Esophagus muscularis mucosa (tissue), 4 donors: ENCODE measurements around the gene PPP2R3B. TPM values are rescaled to one million over a fixed set of nuclear protein-coding genes. Genes with fewer than 3 reads are reported as not detected.

Experiments used
- DNase-seq: peaks from one replicate; pipeline ENCODE4 v3.0.0-alpha.2; 2017; ENCODE audit errors: extremely low spot score
- H3K27ac ChIP-seq, 4 donors: fragments of 200-600 bp; sonication (generic); replicated peaks in 1 of 4; 1 replicate in 3 of 4; 2 replicates in 1 of 4; pipeline ENCODE4 v1.5.1; 2016 to 2019; ENCODE audit warnings: mild to moderate bottlenecking in 1 of 4
- H3K27me3 ChIP-seq, 4 donors: fragments of 200-600 bp; sonication (generic); one replicate each; pipeline versions ENCODE4 v1.5.1 to v1.6.0; 2016 to 2019
- H3K36me3 ChIP-seq, 4 donors: fragments of 200-600 bp; sonication (generic); one replicate each; pipeline ENCODE4 v1.5.1; 2016 to 2019
- H3K4me1 ChIP-seq, 4 donors: fragments of 200-600 bp; sonication (generic); one replicate each; pipeline ENCODE4 v1.5.1; 2016 to 2019
- H3K4me3 ChIP-seq, 4 donors: fragments of 200-600 bp; sonication (generic); 1 replicate in 2 of 4; 2 replicates in 2 of 4; pipeline ENCODE4 v1.5.1; 2016 to 2019; ENCODE audit warnings: mild to moderate bottlenecking in 4 of 4, moderate library complexity in 1 of 4
- H3K9me3 ChIP-seq, 4 donors: fragments of 200-600 bp; sonication (generic); 1 replicate in 3 of 4; 2 replicates in 1 of 4; pipeline ENCODE4 v1.5.1; 2016 to 2019
- CTCF ChIP-seq, 3 experiments: fragments of 200-600 bp in 2 of 3; fragments of 450-650 bp in 1 of 3; sonication (generic) in 2 of 3; IDR thresholded peaks; one replicate each; pipeline ENCODE4 v1.5.1; 2017 to 2019; ENCODE audit warnings: antibody characterized with exemption in 3 of 3, mild to moderate bottlenecking in 2 of 3, moderate library complexity in 1 of 3
- EP300 ChIP-seq: sonication (generic); formaldehyde crosslinking; IDR thresholded peaks from one replicate; pipeline ENCODE4 v1.6.1; 2017; ENCODE audit warnings: antibody characterized with exemption
- POLR2A ChIP-seq: fragments of 450-650 bp; IDR thresholded peaks from one replicate; pipeline ENCODE4 v1.6.1; 2017; ENCODE audit warnings: antibody characterized with exemption, moderate library complexity, mild to moderate bottlenecking, low read depth
- POLR2AphosphoS5 ChIP-seq, 2 donors: sonication (generic); formaldehyde crosslinking; IDR thresholded peaks; one replicate each; pipeline ENCODE4 v1.6.1; 2017; ENCODE audit warnings: antibody characterized with exemption in 2 of 2
- WGBS: methylation state at CpG from one replicate; pipeline ENCODE4 v1.1.5; 2018; 5-methylcytosine and 5-hydroxymethylcytosine counted together
- intact Hi-C: fragments of 100-400 bp; cut with DNase I; formaldehyde crosslinking; loops from one replicate; pipeline ENCODE4 v1.15.1; 2023
- total RNA-seq, 4 donors: library from RNA; depleted of rRNA; stranded (reverse); fragments of >200 nt; gene quantifications; one replicate each; pipeline versions ENCODE4 v1.1.0 to v1.2.1, GENCODE V29; 2016

The PPP2R3B gene
- total RNA-seq, 4 donors from 2014 or later, result 4.0 to 8.3 (median 5.4) TPM

DNA sequence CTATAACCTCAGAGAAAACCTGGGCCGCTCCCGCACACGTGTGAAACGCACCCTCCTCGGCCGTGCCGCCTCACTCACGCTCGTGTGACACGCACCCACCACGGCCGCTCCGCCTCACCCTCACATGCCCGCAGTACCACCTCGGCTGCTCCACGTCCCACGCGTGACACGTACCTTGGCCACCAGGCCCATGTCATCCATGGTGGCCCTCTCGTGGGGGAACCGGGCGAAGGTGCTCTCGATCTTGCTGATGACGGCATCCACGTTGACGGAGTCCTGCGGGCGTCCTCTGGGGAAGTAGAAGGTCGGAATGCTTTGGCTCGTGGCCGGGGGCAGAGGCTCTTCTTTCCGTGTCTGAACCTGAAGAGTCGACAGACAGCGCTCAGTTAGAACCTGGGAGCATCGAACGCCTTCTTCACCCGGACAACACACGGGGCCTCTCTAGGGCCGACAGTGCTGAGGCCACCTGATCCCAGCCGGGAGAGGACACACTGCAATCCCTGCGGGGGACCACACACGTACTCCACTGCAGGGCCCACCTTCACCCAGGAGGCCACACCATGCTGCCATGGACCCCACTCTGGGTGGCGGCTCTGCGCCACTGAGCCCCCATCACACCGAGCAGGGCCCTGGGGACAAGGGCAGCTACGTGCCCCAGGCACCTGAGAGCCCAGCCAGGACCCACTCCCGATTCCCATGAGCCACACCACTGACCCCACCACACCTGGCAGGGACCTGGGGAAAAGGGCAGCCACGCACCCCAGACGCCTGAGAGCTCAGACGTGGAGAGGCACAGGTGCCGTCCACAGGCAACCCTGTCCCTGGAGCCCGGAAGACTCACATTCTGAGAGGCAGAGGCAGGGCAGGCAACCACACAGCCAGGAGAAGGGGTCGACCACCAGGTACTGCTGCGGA is 25.2 kb downstream of the PPP2R3B start:
- Histone ChIP-seq H3K4me1 (no peaks in the 10 kb centered on the region), H3K4me3 (no peak overlapping the region), H3K27ac (no peak overlapping the region), H3K36me3 (peaks cover 0 to 45% (median 27%) of the 10 kb centered on the region in 4 donors), H3K27me3 (no peaks in the 10 kb centered on the region), H3K9me3 (peaks cover 0 to 28% (median 12%) of the 10 kb centered on the region in 4 donors)
- intact Hi-C loops, result no loop called here
- no peak for DNase-seq
- 98% methylated on average over 48 of the region's 54 CpGs for WGBS
- no peak for TF ChIP-seq CTCF (IDR thresholded peaks at IDR 0.05)
- TF ChIP-seq POLR2A, result no peak
- no peak for TF ChIP-seq EP300
- no peak for TF ChIP-seq POLR2AphosphoS5 (IDR thresholded peaks at IDR 0.05)

- H3K4me3 ChIP-seq, result no peak overlapping the region
- peaks cover 0 to 45% (median 27%) of the 10 kb centered on the region in 4 donors for H3K36me3 ChIP-seq
- TF ChIP-seq POLR2A, result no peak
- TF ChIP-seq POLR2AphosphoS5 (IDR thresholded peaks at IDR 0.05), result no peak
- TF ChIP-seq CTCF (IDR thresholded peaks at IDR 0.05), result no peak
- no peak for TF ChIP-seq EP300
- H3K9me3 ChIP-seq, result peaks cover 0 to 28% (median 12%) of the 10 kb centered on the region in 4 donors
- no peak for DNase-seq
- WGBS, result 98% methylated on average over 26 of the region's 26 CpGs
- intact Hi-C loops, result no loop called here
- no peaks in the 10 kb centered on the region for H3K4me1 ChIP-seq
- no peaks in the 10 kb centered on the region for H3K27me3 ChIP-seq
- no peak overlapping the region for H3K27ac ChIP-seq
Measured at GRCh38 chrX:360496-361150, 26.1 kb downstream of the PPP2R3B start.

DNA sequence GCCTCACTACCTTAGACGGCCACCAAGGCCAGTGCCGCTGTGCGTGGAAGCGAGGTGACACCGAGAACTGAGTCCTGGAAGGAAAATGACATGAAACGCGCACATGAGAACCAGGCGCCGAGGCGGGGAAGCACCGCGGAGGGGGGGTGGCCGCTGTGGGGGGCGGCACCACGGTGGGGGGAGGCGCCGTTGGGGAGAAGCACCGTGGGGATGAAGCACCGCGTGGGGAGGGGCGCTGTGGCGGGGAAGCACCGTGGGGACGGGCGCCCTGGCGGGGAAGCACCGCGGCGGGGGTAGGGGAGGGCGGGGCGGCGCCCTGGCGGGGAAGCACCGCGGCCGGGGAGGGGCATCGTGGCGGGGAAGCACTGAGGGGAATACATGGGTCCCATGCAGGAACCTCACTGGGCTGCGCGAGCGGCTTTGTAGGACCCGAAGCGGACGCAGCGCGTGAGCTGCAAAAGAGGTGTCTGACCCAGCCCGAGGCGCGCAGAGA is 28.0 kb downstream of the PPP2R3B start:
- H3K4me1 ChIP-seq, result no peaks in the 10 kb centered on the region
- peaks cover 0 to 40% (median 27%) of the 10 kb centered on the region in 4 donors for H3K36me3 ChIP-seq
- H3K9me3 ChIP-seq, result peaks cover 0 to 28% (median 12%) of the 10 kb centered on the region in 4 donors
- no peak overlapping the region for H3K27ac ChIP-seq
- DNase-seq, result no peak
- no peak overlapping the region for H3K4me3 ChIP-seq
- TF ChIP-seq POLR2AphosphoS5 (IDR thresholded peaks at IDR 0.05), result no peak
- TF ChIP-seq POLR2A, result no peak
- TF ChIP-seq EP300, result no peak
- TF ChIP-seq CTCF (IDR thresholded peaks at IDR 0.05), result no peak
- intact Hi-C loops, result no loop called here
- no peaks in the 10 kb centered on the region for H3K27me3 ChIP-seq
- WGBS, result 90% methylated on average over 44 of the region's 49 CpGs

DNA sequence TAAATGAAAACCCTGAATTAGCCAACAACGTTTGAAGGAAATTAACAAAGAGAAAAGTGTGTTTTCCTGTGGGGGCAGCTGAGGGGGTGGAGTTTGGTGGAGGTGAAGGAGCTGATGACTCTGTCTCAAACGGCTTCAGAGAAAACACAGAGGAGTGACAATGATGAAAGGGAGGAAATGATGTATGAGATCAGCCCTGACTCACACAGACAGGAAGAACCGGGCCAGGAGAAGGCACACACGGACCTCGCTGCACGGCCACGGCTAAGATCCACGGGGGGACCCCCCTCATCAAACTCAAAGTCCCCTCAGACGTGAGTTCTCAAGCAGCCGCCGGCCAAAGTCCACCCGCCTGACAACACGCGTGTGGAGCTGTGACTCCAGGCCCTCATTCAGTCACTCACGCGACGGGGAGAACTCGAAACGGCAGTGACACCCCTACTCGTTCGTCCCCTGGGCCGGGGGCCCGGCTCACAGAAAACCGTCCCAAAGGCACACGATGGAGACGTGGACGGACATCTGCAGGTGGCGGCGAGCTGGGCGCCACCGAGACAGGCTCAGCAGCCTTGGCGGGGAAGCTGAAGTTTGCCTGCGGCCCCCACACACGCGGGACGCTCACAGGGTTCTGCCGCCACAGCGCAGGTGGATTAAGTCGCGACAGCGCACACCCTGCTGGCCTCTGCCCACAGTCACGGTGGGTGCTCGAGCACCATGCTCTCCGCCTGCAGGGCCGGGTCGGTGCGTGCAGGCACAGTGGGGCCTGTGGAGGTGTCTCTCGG is 28.8 kb downstream of the PPP2R3B start:
- Histone ChIP-seq H3K4me1 (no peaks in the 10 kb centered on the region), H3K27me3 (no peaks in the 10 kb centered on the region), H3K36me3 (peaks cover 0 to 40% (median 27%) of the 10 kb centered on the region in 4 donors), H3K9me3 (peaks cover 0 to 28% (median 12%) of the 10 kb centered on the region in 4 donors), H3K4me3 (no peak overlapping the region), H3K27ac (no peak overlapping the region)
- no peak for DNase-seq
- 86% methylated on average over 37 of the region's 48 CpGs for WGBS
- TF ChIP-seq EP300, result no peak
- no peak for TF ChIP-seq CTCF (IDR thresholded peaks at IDR 0.05)
- TF ChIP-seq POLR2A, result no peak
- TF ChIP-seq POLR2AphosphoS5 (IDR thresholded peaks at IDR 0.05), result no peak
- intact Hi-C loops, result no loop called here
